ENCODE measurements around the gene MVD. TPM values are rescaled to one million over a fixed set of nuclear protein-coding genes. Genes with fewer than 3 reads are reported as not detected.

MVD gene
- total and polyA plus RNA-seq, 4 experiments from 2014 or later: 15.6 to 57.0 (median 35.9) TPM

- H3K4me1 ChIP-seq (ENCODE audit: insufficient read depth, low read length): peaks cover 49% of the 10 kb centered on the region
- H3K9me3 Mint-ChIP-seq: no peaks in the 10 kb centered on the region
Observed at GRCh38 chr16:88681709-88682451, 19.0 kb upstream of the MVD start.

GRCh38 chr16:88681084-88681680, 18.3 kb upstream of the MVD start:
- H3K4me3 ChIP-seq (ENCODE audit: low read length in 2 of 2): no peak overlapping the region
- no peaks in the 10 kb centered on the region for H3K27me3 Mint-ChIP-seq
- DNase-seq: peak; percentile 43 to 74 (median 55)
- peaks cover 46% of the 10 kb centered on the region for H3K4me1 ChIP-seq (ENCODE audit: insufficient read depth, low read length)
- peaks cover 3 to 22% of the 10 kb centered on the region in 2 donors for H3K36me3 Mint-ChIP-seq
- peak overlapping the region; percentile 88 to 98 (median 93) for H3K27ac Mint-ChIP-seq
- CTCF ChIA-PET (ENCODE audit: partially characterized antibody): interaction anchor here (0.8 to 2.2 kb wide), 6 partner anchors 8 to 23 kb away, joined by 3 to 10 read pairs (median 4); no protein-coding TSS in a partner anchor
- no peaks in the 10 kb centered on the region for H3K9me3 ChIP-seq (ENCODE audit: control insufficient read depth in 1 of 2, low read length in 2 of 2)
- peak overlapping the region; percentile 58 for H3K27ac ChIP-seq (ENCODE audit: low read depth, low read length)
- H3K36me3 ChIP-seq (ENCODE audit: insufficient read depth, low read length): peaks cover 37% of the 10 kb centered on the region
- peak overlapping the region; percentile 74 to 90 (median 80) for H3K4me3 Mint-ChIP-seq
- peaks cover 23 to 49% (median 37%) of the 10 kb centered on the region in 4 donors for H3K4me1 Mint-ChIP-seq
- H3K27me3 ChIP-seq (ENCODE audit: insufficient read depth, low read length): no peaks in the 10 kb centered on the region
- H3K9me3 Mint-ChIP-seq: no peaks in the 10 kb centered on the region
- POLR2A ChIA-PET (ENCODE audit: partially characterized antibody): interaction anchor here (0.7 to 8.0 kb wide), 10 partner anchors 10 to 176 kb away, joined by 3 to 91 read pairs (median 6); partner anchors contain the start of genes CTU2, CYBA, GALNS and MVD
- intact Hi-C loops (cut with micrococcal nuclease): loop anchor here (1.0 kb wide), 1 partner anchor 20 kb away; no protein-coding TSS in a partner anchor

More at GRCh38 chr16:88681709-88682451, 19.0 kb upstream of the MVD start:
- ChIA-PET POLR2A (ENCODE audit: partially characterized antibody) (interaction anchor here (0.7 to 8.0 kb wide), 10 partner anchors 11 to 175 kb away, joined by 3 to 91 read pairs (median 6); partner anchors contain the start of genes CTU2, CYBA, GALNS and MVD), CTCF (ENCODE audit: partially characterized antibody) (interaction anchor here (1.1 to 2.2 kb wide), 3 partner anchors 12 to 22 kb away, joined by 4 to 10 read pairs (median 4); no protein-coding TSS in a partner anchor)
- no peaks in the 10 kb centered on the region for H3K27me3 Mint-ChIP-seq
- peak; percentile 53 to 78 (median 53) for DNase-seq
- no peaks in the 10 kb centered on the region for H3K27me3 ChIP-seq (ENCODE audit: insufficient read depth, low read length)
- peak overlapping the region; percentile 88 to 98 (median 93) for H3K27ac Mint-ChIP-seq
- H3K27ac ChIP-seq (ENCODE audit: low read depth, low read length): peak overlapping the region; percentile 58
- intact Hi-C loops (cut with micrococcal nuclease): loop anchor here (1.0 kb wide), 1 partner anchor 19 kb away; no protein-coding TSS in a partner anchor
- peak overlapping the region; percentile 74 to 90 (median 80) for H3K4me3 Mint-ChIP-seq
- no peak overlapping the region for H3K4me3 ChIP-seq (ENCODE audit: low read length in 2 of 2)
- peaks cover 3 to 22% of the 10 kb centered on the region in 2 donors for H3K36me3 Mint-ChIP-seq
- peaks cover 33% of the 10 kb centered on the region for H3K36me3 ChIP-seq (ENCODE audit: insufficient read depth, low read length)
- H3K4me1 Mint-ChIP-seq: peaks cover 23 to 49% (median 37%) of the 10 kb centered on the region in 4 donors
- H3K9me3 ChIP-seq (ENCODE audit: control insufficient read depth in 1 of 2, low read length in 2 of 2): no peaks in the 10 kb centered on the region

- Mint-ChIP-seq H3K36me3 (peaks cover 3 to 22% of the 10 kb centered on the region in 2 donors), H3K4me3 (peak overlapping the region in 7 of 8 donors; percentile 35 to 90 (median 74)), H3K4me1 (peaks cover 23 to 49% (median 37%) of the 10 kb centered on the region in 4 donors), H3K9me3 (no peaks in the 10 kb centered on the region), H3K27me3 (no peaks in the 10 kb centered on the region), H3K27ac (peak overlapping the region in 6 of 7 donors; percentile 91 to 98 (median 94))
- intact Hi-C loops (cut with micrococcal nuclease): loop anchor here (1.0 kb wide), 1 partner anchor 21 kb away; no protein-coding TSS in a partner anchor
- POLR2A ChIA-PET (ENCODE audit: partially characterized antibody): interaction anchor here (1.7 to 8.0 kb wide), 4 partner anchors 10 to 60 kb away, joined by 4 to 91 read pairs (median 14); partner anchors contain the start of genes CTU2, MVD and RNF166
- no peaks in the 10 kb centered on the region for H3K27me3 ChIP-seq (ENCODE audit: insufficient read depth, low read length)
- peaks cover 37% of the 10 kb centered on the region for H3K36me3 ChIP-seq (ENCODE audit: insufficient read depth, low read length)
- no peak overlapping the region for H3K4me3 ChIP-seq (ENCODE audit: low read length in 2 of 2)
- no peak for DNase-seq
- H3K9me3 ChIP-seq (ENCODE audit: control insufficient read depth in 1 of 2, low read length in 2 of 2): no peaks in the 10 kb centered on the region
- peaks cover 45% of the 10 kb centered on the region for H3K4me1 ChIP-seq (ENCODE audit: insufficient read depth, low read length)
- CTCF ChIA-PET (ENCODE audit: partially characterized antibody): interaction anchor here (0.8 to 2.2 kb wide), 7 partner anchors 9 to 81 kb away, joined by 3 to 10 read pairs (median 3); no protein-coding TSS in a partner anchor
- peak overlapping the region; percentile 58 for H3K27ac ChIP-seq (ENCODE audit: low read depth, low read length)
Observed at GRCh38 chr16:88680554-88681083, 17.7 kb upstream of the MVD start.

- POLR2A ChIA-PET (ENCODE audit: partially characterized antibody): interaction anchor here (8.0 kb wide), 1 partner anchor 26 kb away, joined by 91 read pairs; the partner anchor contains the start of genes CTU2 and RNF166
- Mint-ChIP-seq H3K27ac (no peak overlapping the region), H3K4me3 (no peak overlapping the region), H3K36me3 (peaks cover 3 to 24% of the 10 kb centered on the region in 2 donors), H3K4me1 (peaks cover 17 to 28% (median 20%) of the 10 kb centered on the region in 4 donors), H3K9me3 (no peaks in the 10 kb centered on the region), H3K27me3 (no peaks in the 10 kb centered on the region)
- H3K27ac ChIP-seq (ENCODE audit: low read depth, low read length): no peak overlapping the region
- H3K27me3 ChIP-seq (ENCODE audit: insufficient read depth, low read length): no peaks in the 10 kb centered on the region
- peaks cover 37% of the 10 kb centered on the region for H3K36me3 ChIP-seq (ENCODE audit: insufficient read depth, low read length)
- peaks cover 23% of the 10 kb centered on the region for H3K4me1 ChIP-seq (ENCODE audit: insufficient read depth, low read length)
- intact Hi-C loops (cut with micrococcal nuclease): no loop called here
- no peak overlapping the region for H3K4me3 ChIP-seq (ENCODE audit: low read length in 2 of 2)
- CTCF ChIA-PET (ENCODE audit: partially characterized antibody): no interaction called here
- no peaks in the 10 kb centered on the region for H3K9me3 ChIP-seq (ENCODE audit: control insufficient read depth in 1 of 2, low read length in 2 of 2)
- DNase-seq: no peak
Observed at GRCh38 chr16:88678224-88678979, 15.5 kb upstream of the MVD start.

GRCh38 chr16:88677721-88678120, 14.8 kb upstream of the MVD start:
- ChIA-PET POLR2A (ENCODE audit: partially characterized antibody) (interaction anchor here (8.0 kb wide), 1 partner anchor 26 kb away, joined by 91 read pairs; the partner anchor contains the start of genes CTU2 and RNF166), CTCF (ENCODE audit: partially characterized antibody) (no interaction called here)
- Mint-ChIP-seq H3K4me3 (no peak overlapping the region), H3K27me3 (no peaks in the 10 kb centered on the region), H3K4me1 (peaks cover 17 to 23% (median 20%) of the 10 kb centered on the region in 4 donors), H3K27ac (peak overlapping the region in 2 of 7 donors; percentile 50 to 61), H3K36me3 (peaks cover 3 to 24% of the 10 kb centered on the region in 2 donors), H3K9me3 (no peaks in the 10 kb centered on the region)
- Histone ChIP-seq H3K4me3 (ENCODE audit: low read length in 2 of 2) (no peak overlapping the region), H3K36me3 (ENCODE audit: insufficient read depth, low read length) (peaks cover 37% of the 10 kb centered on the region), H3K27me3 (ENCODE audit: insufficient read depth, low read length) (no peaks in the 10 kb centered on the region), H3K4me1 (ENCODE audit: insufficient read depth, low read length) (peaks cover 23% of the 10 kb centered on the region), H3K9me3 (ENCODE audit: control insufficient read depth in 1 of 2, low read length in 2 of 2) (no peaks in the 10 kb centered on the region), H3K27ac (ENCODE audit: low read depth, low read length) (no peak overlapping the region)
- DNase-seq: no peak
- intact Hi-C loops (cut with micrococcal nuclease): no loop called here

- Mint-ChIP-seq H3K27me3 (no peaks in the 10 kb centered on the region), H3K36me3 (peaks cover 3 to 16% of the 10 kb centered on the region in 2 donors), H3K4me3 (no peak overlapping the region), H3K27ac (no peak overlapping the region), H3K4me1 (peaks cover 9 to 13% (median 10%) of the 10 kb centered on the region in 4 donors), H3K9me3 (no peaks in the 10 kb centered on the region)
- H3K27me3 ChIP-seq (ENCODE audit: insufficient read depth, low read length): no peaks in the 10 kb centered on the region
- H3K4me1 ChIP-seq (ENCODE audit: insufficient read depth, low read length): peaks cover 13% of the 10 kb centered on the region
- DNase-seq: no peak
- no peaks in the 10 kb centered on the region for H3K9me3 ChIP-seq (ENCODE audit: control insufficient read depth in 1 of 2, low read length in 2 of 2)
- peaks cover 37% of the 10 kb centered on the region for H3K36me3 ChIP-seq (ENCODE audit: insufficient read depth, low read length)
- ChIA-PET POLR2A (ENCODE audit: partially characterized antibody) (interaction anchor here (8.0 kb wide), 1 partner anchor 27 kb away, joined by 91 read pairs; the partner anchor contains the start of genes CTU2 and RNF166), CTCF (ENCODE audit: partially characterized antibody) (interaction anchor here (2.0 kb wide), 1 partner anchor 8 kb away, joined by 4 read pairs; no protein-coding TSS in a partner anchor)
- H3K4me3 ChIP-seq (ENCODE audit: low read length in 2 of 2): no peak overlapping the region
- no peak overlapping the region for H3K27ac ChIP-seq (ENCODE audit: low read depth, low read length)
- intact Hi-C loops (cut with micrococcal nuclease): no loop called here
Observed at GRCh38 chr16:88676502-88677242, 13.8 kb upstream of the MVD start.
